RWPE2 (cell line): ENCODE results near the gene TTC27.

Experiments used
- ATAC-seq: fragments of 200-7000 bp; cut with Tn5 transposase; 3 replicates; pipeline ENCODE4 v1.9.1; 2021; ENCODE audit warnings: low read depth
- DNase-seq: peaks from one replicate; pipeline ENCODE4 v3.0.0-alpha.2; 2020; ENCODE audit warnings: low spot score
- H3K27ac ChIP-seq: fragments of 450-650 bp; 2 replicates; pipeline ENCODE4 v1.5.1; 2017; ENCODE audit warnings: mild to moderate bottlenecking; ENCODE audit not compliant: poor library complexity, severe bottlenecking
- H3K27me3 ChIP-seq: fragments of 250-450 bp; sonication (Bioruptor Pico); 2 replicates; pipeline ENCODE4 v1.5.1; 2021; ENCODE audit warnings: mild to moderate bottlenecking, moderate library complexity; ENCODE audit not compliant: insufficient read depth, poor library complexity, severe bottlenecking
- H3K36me3 ChIP-seq: fragments of 250-450 bp; sonication (Bioruptor Pico); 2 replicates; pipeline ENCODE4 v1.5.1; 2020; ENCODE audit warnings: low read depth, mild to moderate bottlenecking, moderate library complexity
- H3K4me1 ChIP-seq: fragments of 250-450 bp; sonication (Bioruptor Pico); 2 replicates; pipeline ENCODE4 v1.5.1; 2021; ENCODE audit warnings: mild to moderate bottlenecking, moderate library complexity; ENCODE audit not compliant: insufficient read depth, poor library complexity, severe bottlenecking
- H3K4me3 ChIP-seq: fragments of 250-450 bp; sonication (Bioruptor Pico); 2 replicates; pipeline ENCODE4 v1.5.1; 2021; ENCODE audit warnings: mild to moderate bottlenecking, moderate library complexity; ENCODE audit not compliant: severe bottlenecking
- H3K9me3 ChIP-seq: fragments of 250-450 bp; sonication (Bioruptor Pico); 2 replicates; pipeline ENCODE4 v1.5.1; 2021; ENCODE audit warnings: mild to moderate bottlenecking, moderate library complexity; ENCODE audit not compliant: severe bottlenecking
- CTCF ChIP-seq: fragments of 450-650 bp; IDR thresholded peaks from one replicate; pipeline ENCODE4 v1.5.1; 2017; ENCODE audit warnings: mild to moderate bottlenecking, moderate library complexity; ENCODE audit not compliant: poor library complexity, severe bottlenecking

The TTC27 gene

GRCh38 chr2:32611771-32612170, 16.1 kb upstream of the TTC27 start:
- Histone ChIP-seq H3K27me3 (no peaks in the 10 kb centered on the region), H3K4me3 (no peak overlapping the region), H3K4me1 (no peaks in the 10 kb centered on the region), H3K27ac (no peak overlapping the region), H3K9me3 (no peaks in the 10 kb centered on the region), H3K36me3 (peaks cover 74% of the 10 kb centered on the region)
- ATAC-seq (no peak), DNase-seq (no peak)
- TF ChIP-seq CTCF, result no peak

- H3K4me3 ChIP-seq, result no peak overlapping the region
- DNase-seq (no peak), ATAC-seq (no peak)
- no peaks in the 10 kb centered on the region for H3K9me3 ChIP-seq
- no peaks in the 10 kb centered on the region for H3K4me1 ChIP-seq
- no peak overlapping the region for H3K27ac ChIP-seq
- no peak for TF ChIP-seq CTCF
- no peaks in the 10 kb centered on the region for H3K27me3 ChIP-seq
- peaks cover 77% of the 10 kb centered on the region for H3K36me3 ChIP-seq
Observed at GRCh38 chr2:32614084-32614483, 13.8 kb upstream of the TTC27 start.

GRCh38 chr2:32617599-32618189, 10.2 kb upstream of the TTC27 start:
- ATAC-seq (no peak), DNase-seq (no peak)
- no peaks in the 10 kb centered on the region for H3K9me3 ChIP-seq
- no peaks in the 10 kb centered on the region for H3K27me3 ChIP-seq
- peaks cover 49% of the 10 kb centered on the region for H3K36me3 ChIP-seq
- H3K27ac ChIP-seq, result no peak overlapping the region
- TF ChIP-seq CTCF, result no peak
- H3K4me3 ChIP-seq, result no peak overlapping the region
- H3K4me1 ChIP-seq, result no peaks in the 10 kb centered on the region

- no peak for TF ChIP-seq CTCF
- Histone ChIP-seq H3K9me3 (no peaks in the 10 kb centered on the region), H3K36me3 (peaks cover 11% of the 10 kb centered on the region), H3K27me3 (no peaks in the 10 kb centered on the region), H3K4me1 (no peaks in the 10 kb centered on the region), H3K4me3 (no peak overlapping the region), H3K27ac (no peak overlapping the region)
- ATAC-seq (no peak), DNase-seq (no peak)
Observed at GRCh38 chr2:32622570-32623310, 5.1 kb upstream of the TTC27 start.

GRCh38 chr2:32623311-32623706, 4.5 kb upstream of the TTC27 start:
- ATAC-seq (no peak), DNase-seq (no peak)
- TF ChIP-seq CTCF, result no peak
- Histone ChIP-seq H3K4me1 (no peaks in the 10 kb centered on the region), H3K27ac (no peak overlapping the region), H3K4me3 (no peak overlapping the region), H3K36me3 (peaks cover 7% of the 10 kb centered on the region), H3K27me3 (no peaks in the 10 kb centered on the region), H3K9me3 (no peaks in the 10 kb centered on the region)
